ENCODE results near the gene CEACAM4. TPM values are rescaled to one million over a fixed set of nuclear protein-coding genes. Genes with fewer than 3 reads are reported as not detected.

The CEACAM4 gene
- total and polyA plus RNA-seq, 4 donors = 0.63 to 2.2 (median 0.80) TPM

- TF ChIP-seq GABPA (IDR thresholded peaks at IDR 0.05 in 1 of 2, conservative IDR thresholded peaks at IDR 0.05 in 1 of 2) = no peak
- no peak for TF ChIP-seq RAD21 (IDR thresholded peaks at IDR 0.05)
- TF ChIP-seq SP1 (IDR thresholded peaks at IDR 0.05) = no peak
- no peak for TF ChIP-seq HNF4G (IDR thresholded peaks at IDR 0.05)
Measured at GRCh38 chr19:41646589-41647204, 19.8 kb upstream of the CEACAM4 start (continued).

GRCh38 chr19:41641879-41642485 is 15.1 kb upstream of the CEACAM4 start:
- 4% methylated on average over 6 of the region's 6 CpGs for WGBS
- H3K9me3 ChIP-seq (ENCODE audit: control insufficient read depth in 4 of 4, low read length in 3 of 4) = no peaks in the 10 kb centered on the region
- H3K4me3 ChIP-seq (ENCODE audit: low read depth in 1 of 3, low read length in 3 of 3) = no peak overlapping the region
- TF ChIP-seq RAD21 (IDR thresholded peaks at IDR 0.05) = peak; percentile 74 to 82
- no peak for TF ChIP-seq JUND (IDR thresholded peaks at IDR 0.05)
- no peak for TF ChIP-seq RXRA (IDR thresholded peaks at IDR 0.05)
- no peak for TF ChIP-seq ZBTB33 (IDR thresholded peaks at IDR 0.05)
- no peak for TF ChIP-seq SP1 (IDR thresholded peaks at IDR 0.05)
- TF ChIP-seq CTCF (IDR thresholded peaks at IDR 0.05; ENCODE audit: low read depth, low read length, missing input control) = peak; percentile 81
- no peaks in the 10 kb centered on the region for H3K36me3 ChIP-seq (ENCODE audit: control insufficient read depth in 4 of 4, insufficient read depth in 3 of 4, low read depth in 1 of 4, low read length in 3 of 4)
- H3K9ac ChIP-seq (ENCODE audit: low read depth in 1 of 2, low read length in 2 of 2) = no peak overlapping the region
- H3K27ac ChIP-seq (ENCODE audit: low read depth in 1 of 2, low read length in 2 of 2) = no peak overlapping the region
- H3K27me3 ChIP-seq (ENCODE audit: control insufficient read depth in 4 of 4, insufficient read depth in 4 of 4, low read length in 3 of 4) = peaks cover 0 to 9% (median 0%) of the 10 kb centered on the region in 4 donors
- no peaks in the 10 kb centered on the region for H3K4me1 ChIP-seq (ENCODE audit: control insufficient read depth in 4 of 4, insufficient read depth in 4 of 4, low read length in 3 of 4)
- peak; percentile 59 for DNase-seq (ENCODE audit: low spot score)

GRCh38 chr19:41638641-41639081 is 11.8 kb upstream of the CEACAM4 start:
- H3K4me1 ChIP-seq (ENCODE audit: control insufficient read depth in 4 of 4, insufficient read depth in 4 of 4, low read length in 3 of 4) = no peaks in the 10 kb centered on the region
- H3K9ac ChIP-seq (ENCODE audit: low read depth in 1 of 2, low read length in 2 of 2) = no peak overlapping the region
- no peak overlapping the region for H3K27ac ChIP-seq (ENCODE audit: low read depth in 1 of 2, low read length in 2 of 2)
- TF ChIP-seq RXRA (IDR thresholded peaks at IDR 0.05) (no peak), GABPA (IDR thresholded peaks at IDR 0.05 in 1 of 2, conservative IDR thresholded peaks at IDR 0.05 in 1 of 2) (no peak), MAX (IDR thresholded peaks at IDR 0.05) (no peak), ZBTB33 (IDR thresholded peaks at IDR 0.05) (no peak), ATF3 (IDR thresholded peaks at IDR 0.05) (no peak), SP1 (IDR thresholded peaks at IDR 0.05) (no peak), RAD21 (IDR thresholded peaks at IDR 0.05) (no peak), JUND (IDR thresholded peaks at IDR 0.05) (no peak), HNF4A (conservative IDR thresholded peaks at IDR 0.05) (no peak), CTCF (IDR thresholded peaks at IDR 0.05; ENCODE audit: low read depth, low read length, missing input control) (no peak), HNF4G (IDR thresholded peaks at IDR 0.05) (no peak), REST (IDR thresholded peaks at IDR 0.05) (no peak)
- WGBS = 34% methylated on average over 6 of the region's 6 CpGs
- peaks cover 0 to 10% (median 0%) of the 10 kb centered on the region in 4 donors for H3K27me3 ChIP-seq (ENCODE audit: control insufficient read depth in 4 of 4, insufficient read depth in 4 of 4, low read length in 3 of 4)
- H3K4me3 ChIP-seq (ENCODE audit: low read depth in 1 of 3, low read length in 3 of 3) = no peak overlapping the region
- H3K36me3 ChIP-seq (ENCODE audit: control insufficient read depth in 4 of 4, insufficient read depth in 3 of 4, low read depth in 1 of 4, low read length in 3 of 4) = no peaks in the 10 kb centered on the region
- DNase-seq (ENCODE audit: low spot score) = no peak
- no peaks in the 10 kb centered on the region for H3K9me3 ChIP-seq (ENCODE audit: control insufficient read depth in 4 of 4, low read length in 3 of 4)

Data from liver (tissue), 9 donors.